ENCODE measurements around the gene ZBED1.
"Not testable (repeated sequence)": the region's sequence is repeated elsewhere in the genome, so short reads cannot be mapped to it uniquely, and the experiment has no call there.

The ZBED1 gene

DNA sequence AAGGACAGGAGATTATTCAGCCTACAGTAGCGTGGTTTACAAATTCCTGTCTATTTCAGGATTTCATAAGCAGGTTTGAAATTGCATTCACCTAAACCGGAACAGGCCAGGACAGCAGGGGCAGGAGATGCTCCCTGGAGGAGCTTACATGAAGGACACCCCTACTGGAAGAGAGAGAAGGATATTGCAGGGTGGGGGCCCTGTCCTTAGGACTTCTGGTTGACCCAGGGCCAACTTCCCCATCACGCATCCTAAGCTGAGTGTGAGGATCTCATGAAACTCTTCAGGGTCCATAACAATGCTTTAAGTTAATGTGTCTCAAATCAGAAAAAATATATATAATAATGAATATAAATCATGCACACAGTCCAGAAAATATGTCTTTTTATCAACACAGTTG is 6.4 kb upstream of the ZBED1 start:
- no peak for DNase-seq (ENCODE audit: extremely low read depth, low read depth)

DNA sequence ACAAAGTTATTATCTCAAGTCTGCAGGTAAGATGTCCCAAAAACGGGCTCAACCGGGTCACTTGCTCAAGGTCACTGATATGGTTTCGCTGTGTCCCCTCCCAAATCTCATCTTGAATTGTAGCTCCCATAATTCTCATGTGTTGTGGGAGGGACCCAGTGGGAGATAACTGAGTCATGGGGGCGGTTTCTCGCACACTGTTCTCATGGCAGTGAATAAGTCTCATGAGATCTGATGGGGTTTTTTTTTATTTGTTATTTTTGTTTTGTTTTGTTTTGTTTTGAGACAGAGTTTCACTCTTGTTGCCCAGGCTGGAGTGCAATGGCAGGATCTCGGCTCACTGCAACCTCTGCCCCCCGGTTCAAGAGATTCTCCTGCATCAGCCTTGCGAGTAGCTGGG is 4.6 kb upstream of the ZBED1 start:
- DNase-seq (ENCODE audit: extremely low read depth, low read depth): not testable (repeated sequence)

More for the DNA sequence above, 6.4 kb upstream of the ZBED1 start:
- TF ChIP-seq, protein P1, sequence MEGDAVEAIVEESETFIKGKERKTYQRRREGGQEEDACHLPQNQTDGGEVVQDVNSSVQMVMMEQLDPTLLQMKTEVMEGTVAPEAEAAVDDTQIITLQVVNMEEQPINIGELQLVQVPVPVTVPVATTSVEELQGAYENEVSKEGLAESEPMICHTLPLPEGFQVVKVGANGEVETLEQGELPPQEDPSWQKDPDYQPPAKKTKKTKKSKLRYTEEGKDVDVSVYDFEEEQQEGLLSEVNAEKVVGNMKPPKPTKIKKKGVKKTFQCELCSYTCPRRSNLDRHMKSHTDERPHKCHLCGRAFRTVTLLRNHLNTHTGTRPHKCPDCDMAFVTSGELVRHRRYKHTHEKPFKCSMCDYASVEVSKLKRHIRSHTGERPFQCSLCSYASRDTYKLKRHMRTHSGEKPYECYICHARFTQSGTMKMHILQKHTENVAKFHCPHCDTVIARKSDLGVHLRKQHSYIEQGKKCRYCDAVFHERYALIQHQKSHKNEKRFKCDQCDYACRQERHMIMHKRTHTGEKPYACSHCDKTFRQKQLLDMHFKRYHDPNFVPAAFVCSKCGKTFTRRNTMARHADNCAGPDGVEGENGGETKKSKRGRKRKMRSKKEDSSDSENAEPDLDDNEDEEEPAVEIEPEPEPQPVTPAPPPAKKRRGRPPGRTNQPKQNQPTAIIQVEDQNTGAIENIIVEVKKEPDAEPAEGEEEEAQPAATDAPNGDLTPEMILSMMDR (IDR thresholded peaks at IDR 0.05; ENCODE audit: low read depth, low read length): no peak

DNA sequence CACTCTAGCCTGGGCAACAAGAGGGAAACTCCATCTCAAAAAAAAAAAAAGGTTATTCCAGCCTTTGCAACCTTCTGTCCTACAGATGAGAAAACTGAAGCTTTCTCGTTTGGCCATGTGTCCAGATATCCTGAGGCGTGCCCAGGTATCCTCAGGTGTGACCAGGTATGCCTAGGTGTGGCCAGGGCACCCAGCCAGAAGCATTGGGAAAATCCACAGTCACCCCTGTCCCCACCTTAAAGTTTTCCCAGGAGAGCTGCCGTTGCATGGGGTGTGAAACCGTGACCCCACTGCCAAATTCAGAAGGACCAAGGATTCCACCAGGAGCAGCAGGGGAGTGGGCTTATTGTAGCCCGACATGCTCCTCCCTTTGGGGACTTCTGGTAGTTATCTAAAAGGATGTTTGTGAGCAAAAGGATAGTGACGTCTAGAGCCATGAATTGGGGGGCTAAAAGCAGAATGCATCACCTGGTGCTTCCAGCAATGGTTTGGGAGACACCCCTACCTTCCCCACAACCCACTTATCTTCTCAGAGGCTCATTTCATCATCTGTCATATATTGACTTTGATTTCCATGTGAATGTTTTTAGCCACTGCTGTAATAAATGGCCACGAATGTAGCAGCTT is 4.0 kb upstream of the ZBED1 start:
- TF ChIP-seq, protein P1 (IDR thresholded peaks at IDR 0.05; ENCODE audit: low read depth, low read length): no peak
- DNase-seq (ENCODE audit: extremely low read depth, low read depth): no peak

DNA sequence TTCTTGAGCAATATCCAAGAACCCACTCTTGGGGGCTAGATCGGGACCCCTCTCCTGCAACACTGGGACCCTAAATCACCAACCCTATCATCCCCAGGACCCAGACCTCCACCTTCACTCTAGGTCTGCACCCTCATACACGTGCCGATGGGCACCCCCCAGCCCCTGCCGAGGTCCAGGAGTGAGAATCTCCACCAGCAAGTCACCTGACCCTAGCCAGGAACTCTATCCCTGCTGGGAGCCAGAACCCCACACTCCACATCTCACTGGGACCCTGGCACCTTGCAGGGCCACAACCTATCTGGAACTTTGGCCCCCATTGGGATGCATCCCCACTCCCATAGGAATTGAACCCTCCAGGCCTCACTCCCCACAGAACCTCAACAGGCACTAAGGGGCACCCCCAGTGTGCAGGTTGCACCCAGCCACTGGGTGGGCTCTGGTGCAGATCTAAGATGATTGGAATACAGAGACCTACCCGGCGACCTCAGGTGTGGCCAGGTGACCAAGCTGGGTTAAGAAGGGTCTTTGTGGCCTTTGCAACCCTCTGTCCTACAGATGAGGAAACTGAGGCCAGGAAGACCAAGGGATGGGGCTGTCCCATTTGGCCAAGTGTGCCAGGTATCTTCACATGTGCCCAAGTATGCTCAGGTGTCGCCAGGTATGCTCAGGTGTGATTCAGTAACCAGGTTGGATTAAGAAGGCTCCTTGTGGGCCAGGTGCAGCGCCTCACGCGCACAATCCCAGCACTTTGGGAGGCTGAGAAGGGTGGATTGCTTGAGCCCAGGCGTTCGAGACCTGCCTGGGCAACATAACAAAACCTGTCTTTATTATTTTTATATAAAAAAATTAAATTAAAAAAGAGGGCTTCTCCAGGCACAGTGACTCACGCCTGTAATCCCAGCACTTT is 3.1 kb upstream of the ZBED1 start:
- TF ChIP-seq, protein P1 (IDR thresholded peaks at IDR 0.05; ENCODE audit: low read depth, low read length): no peak
- no peak for DNase-seq (ENCODE audit: extremely low read depth, low read depth)

DNA sequence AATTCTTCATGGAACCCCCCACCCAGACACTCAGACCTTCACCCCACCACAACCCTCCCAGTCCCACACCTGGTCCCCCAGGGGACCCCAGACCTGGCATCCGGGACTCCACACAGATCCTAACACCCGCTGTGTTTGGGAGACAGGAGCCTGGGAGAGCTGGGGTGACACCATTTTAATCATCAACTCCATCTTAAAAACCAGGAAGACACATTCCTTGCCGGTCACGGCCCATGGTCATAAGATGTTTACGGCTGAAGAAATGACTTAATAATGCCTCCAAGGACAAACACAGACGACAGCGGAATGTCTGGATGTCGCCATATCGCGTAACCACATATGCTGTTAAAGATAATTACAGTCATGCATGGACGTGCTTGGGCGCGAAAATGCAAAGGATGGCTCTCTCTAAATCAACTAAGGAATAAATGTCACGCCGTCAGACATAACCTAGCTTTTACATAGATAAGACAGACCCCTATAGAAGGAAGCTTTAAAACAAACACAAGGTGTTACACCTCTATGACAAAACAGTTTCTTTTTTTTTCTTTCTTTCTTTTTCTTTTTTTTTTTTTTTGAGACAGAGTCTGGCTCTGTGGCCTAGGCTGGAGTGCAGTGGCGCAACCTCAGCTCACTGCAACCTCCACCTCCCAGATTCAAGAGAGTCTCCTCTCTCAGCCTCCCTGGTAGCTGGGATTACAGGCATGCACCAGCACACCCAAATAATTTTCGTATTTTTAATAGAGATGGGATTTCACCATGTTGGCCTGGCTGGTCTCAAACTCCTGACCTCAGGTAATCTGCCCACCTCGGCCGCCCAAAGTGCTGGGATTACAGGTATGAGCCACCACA is 2.1 kb upstream of the ZBED1 start:
- DNase-seq (ENCODE audit: extremely low read depth, low read depth): no peak
- TF ChIP-seq, protein P1 (IDR thresholded peaks at IDR 0.05; ENCODE audit: low read depth, low read length): no peak

DNA sequence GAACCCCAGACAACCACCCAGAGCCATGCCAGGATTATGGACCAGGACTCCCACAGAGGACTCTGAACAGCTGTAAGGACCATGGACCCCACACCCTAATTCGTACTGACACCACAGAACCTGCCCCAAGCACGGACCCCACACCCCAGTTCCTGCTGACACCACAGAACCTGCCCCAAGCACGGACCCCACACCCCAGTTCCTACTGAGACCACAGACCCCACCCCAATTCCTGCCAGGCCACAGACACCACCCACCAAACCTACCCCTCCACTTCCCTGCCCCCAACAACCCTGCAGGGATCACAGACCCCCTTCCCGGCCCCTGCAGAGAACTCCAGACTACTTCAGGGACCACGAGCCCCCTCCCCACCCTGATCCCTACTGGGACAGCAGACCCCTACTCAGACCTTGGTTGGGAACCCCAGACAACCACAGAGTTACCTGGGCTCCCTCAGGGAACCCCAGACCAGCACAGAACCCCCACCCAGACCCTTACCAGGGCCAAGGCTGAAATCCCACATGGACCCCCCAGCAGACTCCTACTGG is 1.4 kb upstream of the ZBED1 start:
- DNase-seq (ENCODE audit: extremely low read depth, low read depth): no peak
- TF ChIP-seq, protein P1 (IDR thresholded peaks at IDR 0.05; ENCODE audit: low read depth, low read length): no peak

DNA sequence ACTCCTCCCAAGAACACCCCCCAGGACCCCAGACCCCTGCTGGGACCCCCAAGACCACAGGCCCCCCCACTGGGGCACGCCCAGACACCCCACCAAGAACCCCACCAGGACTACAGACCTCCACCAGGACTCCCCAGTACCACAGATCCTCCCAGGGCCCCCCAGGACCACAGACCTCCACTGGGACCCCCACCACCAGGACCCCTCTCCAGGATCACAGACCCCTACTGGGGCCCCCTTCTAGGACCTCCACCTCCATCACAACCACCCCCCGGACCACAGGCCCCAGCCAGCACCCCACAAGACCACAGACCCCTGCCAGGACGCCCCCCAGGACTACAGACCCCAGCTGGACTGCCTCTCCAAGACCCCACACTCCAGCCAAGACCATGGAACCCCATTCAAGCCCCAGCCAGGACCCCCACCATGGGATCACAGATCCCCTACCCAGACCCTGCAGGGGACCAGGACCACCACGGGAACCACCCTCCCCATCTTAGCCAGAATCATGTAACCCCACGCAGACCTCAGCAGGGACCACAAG is 855 bp upstream of the ZBED1 start:
- TF ChIP-seq, protein P1 (IDR thresholded peaks at IDR 0.05; ENCODE audit: low read depth, low read length): no peak
- DNase-seq (ENCODE audit: extremely low read depth, low read depth): no peak

Measured in AG09319 (cell line).